NT2/D1 (cell line): Measurements from ENCODE around the gene RAP1GAP2.
"Not testable (repeated sequence)": the region's sequence is repeated elsewhere in the genome, so short reads cannot be mapped to it uniquely, and the experiment has no call there.

Experiments
- DNase-seq: peaks from one replicate; pipeline ENCODE4 v3.0.0-alpha.2; 2011; ENCODE audit warnings: low read depth, low spot score
- H3K27me3 ChIP-seq: 2 replicates; pipeline ENCODE4 v1.6.0; 2011; ENCODE audit warnings: mild to moderate bottlenecking; ENCODE audit not compliant: insufficient read length, insufficient read depth
- H3K36me3 ChIP-seq: 2 replicates; pipeline ENCODE4 v1.6.1; 2011; ENCODE audit warnings: mild to moderate bottlenecking, low read length, mixed read lengths; ENCODE audit not compliant: insufficient read depth, insufficient read length
- H3K4me1 ChIP-seq: 2 replicates; pipeline ENCODE4 v1.5.1; 2011; ENCODE audit not compliant: insufficient read depth, insufficient read length
- H3K4me3 ChIP-seq: 2 replicates; pipeline ENCODE4 v1.5.1; 2011; ENCODE audit warnings: low read depth; ENCODE audit not compliant: insufficient read length
- H3K9ac ChIP-seq: 2 replicates; pipeline ENCODE4 v1.6.0; 2011; ENCODE audit warnings: low read depth; ENCODE audit not compliant: insufficient read length
- H3K9me3 ChIP-seq: 2 replicates; pipeline ENCODE4 v1.5.1; 2011; ENCODE audit warnings: mild to moderate bottlenecking, low read length; ENCODE audit not compliant: insufficient read depth
- SUZ12 ChIP-seq: IDR thresholded peaks from 2 replicates; pipeline ENCODE4 v1.6.1; 2011; ENCODE audit not compliant: insufficient read length, insufficient read depth; ENCODE audit errors: extremely low read depth
- YY1 ChIP-seq: IDR thresholded peaks from 2 replicates; pipeline ENCODE4 v1.6.1; 2011; ENCODE audit not compliant: insufficient read length, insufficient read depth
- ZNF274 ChIP-seq: IDR thresholded peaks from 2 replicates; pipeline ENCODE4 v1.6.1; 2011; ENCODE audit warnings: mild to moderate bottlenecking, low read depth, low read length

RAP1GAP2 gene

DNA sequence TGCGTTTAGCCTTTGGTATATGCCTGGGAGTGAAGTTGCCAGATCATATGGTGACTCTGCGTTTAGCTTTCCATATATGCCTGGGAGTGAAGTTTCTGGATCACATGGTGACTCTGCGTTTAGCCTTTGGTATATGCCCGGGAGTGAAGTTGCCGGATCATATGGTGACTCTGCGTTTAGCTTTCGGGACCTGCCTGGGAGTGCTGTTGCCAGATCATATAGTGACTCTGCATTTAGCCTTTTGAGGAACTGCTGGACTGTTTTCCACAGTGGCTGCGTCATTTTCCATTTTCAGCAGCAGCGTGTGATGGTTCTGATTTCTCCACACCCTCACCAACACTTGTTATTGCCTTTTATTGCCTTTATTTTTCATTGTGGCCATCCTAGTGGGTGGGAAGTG, 194.2 kb downstream of the RAP1GAP2 start:
- Histone ChIP-seq H3K4me1 (no peaks in the 10 kb centered on the region), H3K27me3 (no peaks in the 10 kb centered on the region), H3K4me3 (no peak overlapping the region), H3K9me3 (no peaks in the 10 kb centered on the region), H3K36me3 (peaks cover 32% of the 10 kb centered on the region), H3K9ac (no peak overlapping the region)
- DNase-seq: no peak
- no peak for TF ChIP-seq YY1
- no peak for TF ChIP-seq ZNF274
- TF ChIP-seq SUZ12: no peak

DNA sequence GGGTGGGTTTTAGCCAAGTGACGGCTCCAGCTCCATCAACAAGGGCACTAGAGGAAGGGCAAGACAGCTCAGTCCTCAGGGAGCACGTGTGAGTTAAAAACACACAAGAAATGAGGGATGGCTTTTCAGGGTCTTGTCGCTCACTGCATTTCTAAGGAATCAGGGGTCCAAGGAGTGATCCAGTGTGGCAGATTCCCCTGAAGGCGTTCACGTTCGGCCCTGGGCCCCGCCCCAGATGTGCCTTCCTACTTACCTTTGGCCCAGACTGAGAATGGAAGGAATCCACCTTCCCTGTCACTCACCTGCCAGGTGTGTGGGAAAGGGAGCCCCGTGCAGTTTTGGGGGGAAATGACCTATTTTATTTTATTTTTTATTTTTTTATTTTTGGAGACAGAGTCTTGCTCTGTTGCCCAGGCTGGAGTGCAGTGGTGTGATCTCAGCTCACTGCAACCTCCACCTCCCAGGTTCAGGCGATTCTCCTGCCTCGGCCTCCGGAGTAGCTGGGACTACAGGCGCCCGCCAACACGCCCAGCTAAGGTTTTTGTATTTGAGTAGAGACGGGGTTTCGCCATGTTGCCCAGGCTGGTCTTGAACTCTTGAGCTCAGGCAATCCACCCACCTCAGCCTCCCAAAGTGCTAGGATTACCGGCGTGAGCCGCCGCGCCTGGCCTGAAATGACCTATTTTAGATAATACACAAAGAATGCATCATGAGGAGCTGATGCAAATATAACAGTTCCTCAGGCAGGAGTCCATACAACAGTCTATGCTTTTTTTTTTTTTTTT, 195.3 kb downstream of the RAP1GAP2 start:
- H3K4me3 ChIP-seq, DNase-seq: not testable (repeated sequence)
- H3K36me3 ChIP-seq: peaks cover 33% of the 10 kb centered on the region

DNA sequence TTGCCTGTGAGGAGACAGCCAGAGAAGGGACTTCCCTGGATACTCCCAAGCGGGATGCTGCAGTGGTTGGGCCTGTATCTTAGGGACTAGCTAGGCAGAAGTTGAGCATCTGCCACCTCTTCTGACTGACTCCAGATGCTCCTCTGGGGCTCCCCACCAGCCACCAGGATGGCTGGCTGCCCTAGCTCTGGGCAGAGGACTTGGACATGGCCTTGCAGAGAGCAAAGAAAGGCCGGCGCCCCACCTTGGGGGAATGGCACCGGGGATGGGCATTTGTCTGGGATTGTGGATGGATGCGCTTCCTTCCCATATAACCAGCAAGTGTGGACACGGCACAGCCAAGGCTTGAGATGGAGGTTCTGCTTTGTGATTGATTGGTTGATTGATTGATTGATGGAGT, 198.2 kb downstream of the RAP1GAP2 start:
- H3K9ac ChIP-seq: no peak overlapping the region
- H3K4me1 ChIP-seq: no peaks in the 10 kb centered on the region
- H3K27me3 ChIP-seq: no peaks in the 10 kb centered on the region
- H3K9me3 ChIP-seq: no peaks in the 10 kb centered on the region
- no peak overlapping the region for H3K4me3 ChIP-seq
- DNase-seq: no peak
- TF ChIP-seq YY1 (no peak), ZNF274 (no peak), SUZ12 (no peak)
- H3K36me3 ChIP-seq: peaks cover 45% of the 10 kb centered on the region

More for the DNA sequence above, 195.3 kb downstream of the RAP1GAP2 start:
- not testable (repeated sequence) for H3K9me3 ChIP-seq, H3K9ac ChIP-seq, H3K27me3 ChIP-seq, H3K4me1 ChIP-seq

DNA sequence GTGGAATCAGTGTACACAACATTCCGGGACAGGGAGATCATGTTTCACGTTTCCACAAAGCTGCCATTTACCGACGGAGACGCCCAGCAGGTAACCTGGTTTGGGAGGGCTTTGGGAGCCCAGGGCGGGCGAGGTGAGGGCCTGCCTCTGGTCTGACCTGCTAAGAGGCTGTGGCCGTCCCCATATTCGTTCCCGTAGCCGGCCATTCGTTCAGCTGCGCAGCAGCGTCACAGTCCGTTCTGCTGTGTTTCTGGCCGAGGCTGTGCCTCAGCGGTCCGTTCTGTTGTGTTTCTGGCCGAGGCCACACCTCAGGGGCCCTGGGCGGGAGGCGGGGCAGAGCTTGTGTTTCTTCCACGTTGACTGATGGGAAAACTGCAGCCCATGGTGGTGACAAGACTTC, 199.1 kb downstream of the RAP1GAP2 start:
- Histone ChIP-seq H3K9me3 (no peaks in the 10 kb centered on the region), H3K27me3 (no peaks in the 10 kb centered on the region), H3K36me3 (peaks cover 45% of the 10 kb centered on the region), H3K9ac (no peak overlapping the region), H3K4me3 (no peak overlapping the region), H3K4me1 (no peaks in the 10 kb centered on the region)
- TF ChIP-seq ZNF274: no peak
- no peak for TF ChIP-seq SUZ12
- no peak for TF ChIP-seq YY1
- no peak for DNase-seq

DNA sequence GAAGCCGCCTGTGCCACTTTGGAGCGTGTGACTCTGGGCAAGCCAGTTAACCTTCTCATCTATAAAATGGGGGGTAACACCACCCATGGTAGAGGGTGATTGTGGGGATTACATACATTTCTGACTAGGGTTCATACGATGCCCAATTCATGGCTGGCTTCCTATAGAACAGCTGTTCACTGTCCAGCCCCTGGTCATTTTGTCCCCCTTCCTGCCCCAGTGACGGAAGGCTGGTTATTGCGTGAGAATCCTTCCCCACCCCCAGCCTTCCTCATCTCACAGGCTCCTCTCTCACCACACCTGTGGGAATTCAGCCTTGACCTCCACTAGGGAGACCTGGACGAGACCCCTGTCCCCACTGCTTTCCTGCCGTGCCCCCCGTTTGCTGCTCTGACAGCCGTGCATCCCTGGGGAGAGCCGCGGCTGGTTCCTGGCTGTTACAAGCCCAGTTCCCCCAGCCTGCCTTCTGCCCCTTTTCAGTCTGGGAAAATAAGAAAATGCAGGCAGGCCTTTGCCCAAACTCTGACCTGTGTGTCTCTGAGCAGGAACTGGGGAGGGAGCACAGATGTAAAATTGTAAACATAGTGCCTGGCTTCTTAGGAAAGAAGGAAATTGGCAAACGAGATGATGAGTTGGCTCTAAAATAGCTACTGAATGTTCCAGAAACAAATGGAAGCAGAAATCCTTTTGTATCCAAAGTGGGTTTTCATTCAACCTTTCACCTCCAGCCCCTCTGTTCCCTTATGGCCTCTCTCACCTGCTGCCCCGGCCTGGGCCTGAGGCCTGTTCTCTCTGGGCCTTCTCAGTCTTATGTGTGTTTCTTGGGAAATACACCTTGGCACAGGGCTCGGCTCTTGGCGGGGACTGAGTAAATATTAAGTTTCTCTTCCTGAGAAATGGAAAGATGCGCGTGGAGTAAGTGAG, 199.9 kb downstream of the RAP1GAP2 start:
- TF ChIP-seq SUZ12: no peak
- TF ChIP-seq YY1: no peak
- TF ChIP-seq ZNF274: no peak
- no peak overlapping the region for H3K4me3 ChIP-seq
- no peak for DNase-seq
- peaks cover 42% of the 10 kb centered on the region for H3K36me3 ChIP-seq
- H3K4me1 ChIP-seq: no peaks in the 10 kb centered on the region
- H3K9me3 ChIP-seq: no peaks in the 10 kb centered on the region
- no peaks in the 10 kb centered on the region for H3K27me3 ChIP-seq
- no peak overlapping the region for H3K9ac ChIP-seq

DNA sequence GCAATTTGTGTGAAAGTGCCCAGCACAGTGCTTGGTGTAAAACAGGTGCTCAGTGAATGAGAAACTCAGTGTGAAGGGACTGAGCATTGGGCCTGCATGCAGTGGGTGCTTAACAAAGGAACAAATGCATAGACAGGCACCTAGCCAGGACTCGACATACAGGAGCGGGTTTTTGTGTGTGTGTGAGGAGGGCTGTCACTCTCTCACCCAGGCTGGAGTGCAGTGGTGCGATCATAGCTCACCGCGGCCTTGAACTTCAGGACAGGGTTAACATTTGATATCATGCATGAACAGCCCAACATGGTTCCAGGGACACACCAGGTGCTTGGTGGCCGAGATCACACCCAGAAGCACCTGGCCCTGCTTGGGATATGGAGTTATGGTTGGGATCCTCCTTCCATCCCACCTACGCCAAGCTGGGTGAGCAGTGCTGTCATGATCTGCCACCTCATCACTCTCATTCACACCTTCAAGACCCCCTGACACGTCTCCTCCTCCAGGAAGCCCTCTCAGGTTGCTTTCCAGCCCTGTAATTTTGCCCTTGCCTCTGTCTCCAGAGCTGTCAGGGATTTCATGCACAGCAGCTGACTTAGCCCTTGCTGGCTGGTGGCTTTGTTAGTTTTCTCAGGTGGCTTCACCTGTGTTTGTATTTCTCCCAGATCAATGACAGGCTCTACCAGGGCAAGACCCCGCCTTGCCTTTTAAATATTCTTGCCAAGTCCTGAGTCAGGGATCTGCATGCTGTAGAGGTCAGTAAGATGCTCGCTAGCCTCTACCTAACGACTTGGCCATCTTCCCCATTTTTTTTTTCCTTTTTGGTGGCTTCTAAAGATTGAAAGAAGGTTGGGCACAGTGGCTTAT, 200.8 kb downstream of the RAP1GAP2 start:
- Histone ChIP-seq H3K9ac (no peak overlapping the region), H3K4me3 (no peak overlapping the region), H3K36me3 (peaks cover 38% of the 10 kb centered on the region), H3K9me3 (no peaks in the 10 kb centered on the region), H3K27me3 (no peaks in the 10 kb centered on the region), H3K4me1 (peaks cover 3% of the 10 kb centered on the region)
- no peak for DNase-seq
- TF ChIP-seq ZNF274 (no peak), YY1 (no peak), SUZ12 (no peak)

DNA sequence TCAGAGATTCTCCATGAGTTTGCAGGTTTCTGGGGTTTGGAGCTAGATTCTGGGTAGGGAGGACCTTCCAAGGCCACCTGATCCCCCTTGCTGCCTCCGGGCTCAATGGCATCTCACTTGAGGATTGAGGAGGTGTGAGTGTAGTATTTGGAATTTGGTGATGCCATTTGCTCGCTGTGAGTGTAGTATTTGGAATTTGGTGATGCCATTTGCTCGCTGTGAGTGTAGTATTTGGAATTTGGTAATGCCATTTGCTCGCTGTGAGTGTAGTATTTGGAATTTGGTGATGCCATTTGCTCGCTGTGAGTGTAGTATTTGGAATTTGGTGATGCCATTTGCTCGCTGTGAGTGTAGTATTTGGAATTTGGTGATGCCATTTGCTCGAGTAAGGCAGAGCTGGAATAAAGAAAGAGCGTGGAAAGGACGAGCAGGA, 202.2 kb downstream of the RAP1GAP2 start:
- peaks cover 47% of the 10 kb centered on the region for H3K36me3 ChIP-seq

More for the DNA sequence above, 202.2 kb downstream of the RAP1GAP2 start:
- DNase-seq, H3K27me3 ChIP-seq, H3K4me3 ChIP-seq, H3K9ac ChIP-seq, H3K4me1 ChIP-seq, H3K9me3 ChIP-seq: not testable (repeated sequence)
